NCI-H748 treated with DMSO at 0.1 percent for 48 hours (cell line): ENCODE data around the gene PWWP2B.

Experiments
- DNase-seq: peaks from one replicate; lab custom pipeline; 2025; lab: John Stamatoyannopoulos, UW

The PWWP2B gene

GRCh38 chr10:132448248-132448731, 51.3 kb downstream of the PWWP2B start:
- DNase-seq = no peak

- no peak for DNase-seq
Measured at GRCh38 chr10:132449051-132449810, 52.2 kb downstream of the PWWP2B start.

GRCh38 chr10:132449811-132450181, 52.8 kb downstream of the PWWP2B start:
- no peak for DNase-seq

- no peak for DNase-seq
Measured at GRCh38 chr10:132450466-132450824, 53.4 kb downstream of the PWWP2B start.

- no peak for DNase-seq
Measured at GRCh38 chr10:132450825-132451505, 54.0 kb downstream of the PWWP2B start.

GRCh38 chr10:132451506-132452215, 54.7 kb downstream of the PWWP2B start:
- no peak for DNase-seq

GRCh38 chr10:132452216-132452650, 55.2 kb downstream of the PWWP2B start:
- DNase-seq = no peak

- peak; percentile 35 for DNase-seq
Measured at GRCh38 chr10:132452651-132453469, 55.9 kb downstream of the PWWP2B start.

- no peak for DNase-seq
Measured at GRCh38 chr10:132453470-132453861, 56.5 kb downstream of the PWWP2B start.

GRCh38 chr10:132454296-132455198, 57.5 kb downstream of the PWWP2B start:
- no peak for DNase-seq

- no peak for DNase-seq
Measured at GRCh38 chr10:132455441-132455971, 58.5 kb downstream of the PWWP2B start.

- no peak for DNase-seq
Measured at GRCh38 chr10:132455986-132456847, 59.2 kb downstream of the PWWP2B start.

- DNase-seq = no peak
Measured at GRCh38 chr10:132456881-132457280, 59.9 kb downstream of the PWWP2B start.

- DNase-seq = no peak
Measured at GRCh38 chr10:132457328-132458070, 60.5 kb downstream of the PWWP2B start.

- no peak for DNase-seq
Measured at GRCh38 chr10:132458071-132458585, 61.1 kb downstream of the PWWP2B start.

GRCh38 chr10:132458586-132459300, 61.7 kb downstream of the PWWP2B start:
- DNase-seq = no peak

GRCh38 chr10:132459301-132460003, 62.5 kb downstream of the PWWP2B start:
- DNase-seq = no peak
